Loucy (cell line): Measurements from ENCODE around the gene TRPM6.

Experiments used
- H2AFZ ChIP-seq: fragments of 200-600 bp; sonication (generic); 2 replicates; pipeline ENCODE4 v1.6.0; 2016; ENCODE audit warnings: antibody characterized with exemption, mild to moderate bottlenecking, low read length, moderate library complexity
- H3F3A ChIP-seq: fragments of 200-600 bp; 2 replicates; pipeline ENCODE4 v1.6.0; 2016; ENCODE audit warnings: antibody characterized with exemption, low read depth, mild to moderate bottlenecking
- H3K27me3 ChIP-seq: fragments of 200-600 bp; sonication (generic); 2 replicates; pipeline ENCODE4 v1.6.1; 2014; ENCODE audit warnings: low read length, mild to moderate bottlenecking; ENCODE audit not compliant: insufficient read depth, poor library complexity, severe bottlenecking
- H3K36me3 ChIP-seq: fragments of 200-600 bp; sonication (generic); 2 replicates; pipeline ENCODE4 v1.6.1; 2016; ENCODE audit warnings: low read length; ENCODE audit not compliant: insufficient read depth
- H3K4me1 ChIP-seq: fragments of 200-600 bp; sonication (generic); 2 replicates; pipeline ENCODE4 v1.5.1; 2014; ENCODE audit warnings: low read length, mild to moderate bottlenecking; ENCODE audit not compliant: insufficient read depth, poor library complexity, severe bottlenecking
- H3K4me2 ChIP-seq: fragments of 200-600 bp; sonication (generic); 2 replicates; pipeline ENCODE4 v1.6.0; 2014; ENCODE audit warnings: antibody characterized with exemption, low read length, low read depth, mild to moderate bottlenecking; ENCODE audit not compliant: poor library complexity, severe bottlenecking
- H3K4me3 ChIP-seq: fragments of 200-600 bp; sonication (generic); 2 replicates; pipeline ENCODE4 v1.5.1; 2014; ENCODE audit warnings: low read length, mild to moderate bottlenecking, mixed read lengths; ENCODE audit not compliant: poor library complexity, severe bottlenecking
- H3K79me2 ChIP-seq: fragments of 200-600 bp; sonication (generic); 2 replicates; pipeline ENCODE4 v1.6.1; 2014; ENCODE audit warnings: low read length; ENCODE audit not compliant: insufficient read depth
- H3K9ac ChIP-seq: fragments of 200-600 bp; sonication (generic); 2 replicates; pipeline ENCODE4 v1.6.0; 2014; ENCODE audit warnings: mild to moderate bottlenecking, low read depth, low read length, moderate library complexity; ENCODE audit not compliant: poor library complexity, severe bottlenecking
- H3K9me2 ChIP-seq: fragments of 200-600 bp; sonication (generic); replicated peaks from 2 replicates; pipeline ENCODE4 v1.6.1; 2016; ENCODE audit warnings: low read depth, low read length, mixed read lengths
- H3K9me3 ChIP-seq: fragments of 200-600 bp; sonication (generic); 2 replicates; pipeline ENCODE4 v1.6.1; 2014; ENCODE audit warnings: mild to moderate bottlenecking, antibody characterized with exemption, low read length, low read depth; ENCODE audit not compliant: insufficient read depth
- H4K20me1 ChIP-seq: fragments of 200-600 bp; sonication (generic); 2 replicates; pipeline ENCODE4 v1.6.0; 2014; ENCODE audit warnings: antibody characterized with exemption, low read length, mild to moderate bottlenecking; ENCODE audit not compliant: insufficient read depth, poor library complexity, severe bottlenecking
- EZH2phosphoT487 ChIP-seq: fragments of 200-600 bp; IDR thresholded peaks from 2 replicates; pipeline ENCODE4 v1.6.1; 2018; ENCODE audit warnings: antibody characterized with exemption, mild to moderate bottlenecking, moderate library complexity, borderline replicate concordance
- TF ChIP-seq, protein P1 (sequence below): fragments of 200-600 bp; sonication (generic); conservative IDR thresholded peaks from 2 replicates; pipeline ENCODE4 v1.5.1; 2014; ENCODE audit warnings: mild to moderate bottlenecking, antibody characterized with exemption, low read length

The TRPM6 gene

DNA sequence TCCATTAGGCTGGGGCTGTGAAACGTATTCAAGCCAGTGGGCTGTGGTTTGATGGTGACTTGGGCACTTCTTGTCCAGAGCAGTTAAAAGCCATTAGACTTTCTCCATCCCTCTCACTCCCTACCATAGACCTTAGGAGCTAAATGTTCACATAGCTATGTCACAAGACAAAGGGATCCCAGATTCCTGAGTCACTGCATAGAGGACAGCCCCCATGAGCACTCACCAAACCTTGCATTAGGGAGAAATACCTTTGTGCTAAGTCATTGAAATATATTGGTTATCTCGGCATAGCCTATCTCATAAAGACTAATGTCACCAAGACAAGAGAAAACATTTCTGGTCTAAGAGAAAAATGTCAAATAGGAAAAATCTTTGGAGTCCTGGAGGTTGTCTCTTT lies 104.3 kb downstream of the TRPM6 start:
- TF ChIP-seq, protein P1, sequence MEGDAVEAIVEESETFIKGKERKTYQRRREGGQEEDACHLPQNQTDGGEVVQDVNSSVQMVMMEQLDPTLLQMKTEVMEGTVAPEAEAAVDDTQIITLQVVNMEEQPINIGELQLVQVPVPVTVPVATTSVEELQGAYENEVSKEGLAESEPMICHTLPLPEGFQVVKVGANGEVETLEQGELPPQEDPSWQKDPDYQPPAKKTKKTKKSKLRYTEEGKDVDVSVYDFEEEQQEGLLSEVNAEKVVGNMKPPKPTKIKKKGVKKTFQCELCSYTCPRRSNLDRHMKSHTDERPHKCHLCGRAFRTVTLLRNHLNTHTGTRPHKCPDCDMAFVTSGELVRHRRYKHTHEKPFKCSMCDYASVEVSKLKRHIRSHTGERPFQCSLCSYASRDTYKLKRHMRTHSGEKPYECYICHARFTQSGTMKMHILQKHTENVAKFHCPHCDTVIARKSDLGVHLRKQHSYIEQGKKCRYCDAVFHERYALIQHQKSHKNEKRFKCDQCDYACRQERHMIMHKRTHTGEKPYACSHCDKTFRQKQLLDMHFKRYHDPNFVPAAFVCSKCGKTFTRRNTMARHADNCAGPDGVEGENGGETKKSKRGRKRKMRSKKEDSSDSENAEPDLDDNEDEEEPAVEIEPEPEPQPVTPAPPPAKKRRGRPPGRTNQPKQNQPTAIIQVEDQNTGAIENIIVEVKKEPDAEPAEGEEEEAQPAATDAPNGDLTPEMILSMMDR, result no peak
- no peak for TF ChIP-seq EZH2phosphoT487
- Histone ChIP-seq H3K36me3 (no peaks in the 10 kb centered on the region), H3K79me2 (no peaks in the 10 kb centered on the region), H3K9ac (no peak overlapping the region), H3K27me3 (no peaks in the 10 kb centered on the region), H3K4me1 (no peaks in the 10 kb centered on the region), H3F3A (no peaks in the 10 kb centered on the region), H3K9me3 (no peaks in the 10 kb centered on the region), H4K20me1 (no peaks in the 10 kb centered on the region), H3K4me2 (no peak overlapping the region), H2AFZ (no peak overlapping the region), H3K9me2 (no peaks in the 10 kb centered on the region), H3K4me3 (no peak overlapping the region)

DNA sequence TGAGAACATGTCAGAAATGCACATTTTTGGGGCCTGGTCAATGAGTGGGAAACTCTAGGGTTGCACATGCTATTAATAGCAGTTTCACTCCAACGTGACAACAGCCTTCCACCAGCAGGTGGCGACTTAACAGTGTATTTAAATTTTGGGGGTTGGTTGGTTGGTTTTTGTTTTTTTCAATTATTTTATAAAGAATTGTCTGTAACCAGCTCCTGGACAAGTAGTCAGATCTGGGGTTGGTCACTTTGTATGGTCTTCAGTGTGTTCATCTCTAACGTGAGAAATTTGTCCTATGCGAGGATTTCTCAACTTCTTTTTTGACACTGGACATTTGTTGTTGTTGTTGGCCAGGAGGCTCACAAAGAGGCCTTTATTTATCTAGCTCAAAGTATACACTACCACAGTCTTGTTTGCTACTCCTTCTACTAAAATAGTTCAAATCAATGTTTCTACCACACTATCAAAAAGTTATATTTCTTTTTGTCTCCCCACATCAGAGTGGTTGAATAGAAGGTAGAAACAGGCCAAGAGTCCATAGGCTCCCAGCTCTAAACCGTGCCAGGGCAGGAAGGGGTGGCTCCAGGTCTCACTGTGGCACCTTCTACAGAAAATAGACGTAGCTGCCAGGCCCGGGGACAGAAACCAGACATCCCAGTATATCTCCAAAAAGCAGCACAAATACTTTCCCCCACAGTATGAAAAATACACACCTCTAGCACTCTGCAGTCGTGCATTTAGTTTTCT lies 110.4 kb downstream of the TRPM6 start:
- no peak overlapping the region for H3K4me2 ChIP-seq

DNA sequence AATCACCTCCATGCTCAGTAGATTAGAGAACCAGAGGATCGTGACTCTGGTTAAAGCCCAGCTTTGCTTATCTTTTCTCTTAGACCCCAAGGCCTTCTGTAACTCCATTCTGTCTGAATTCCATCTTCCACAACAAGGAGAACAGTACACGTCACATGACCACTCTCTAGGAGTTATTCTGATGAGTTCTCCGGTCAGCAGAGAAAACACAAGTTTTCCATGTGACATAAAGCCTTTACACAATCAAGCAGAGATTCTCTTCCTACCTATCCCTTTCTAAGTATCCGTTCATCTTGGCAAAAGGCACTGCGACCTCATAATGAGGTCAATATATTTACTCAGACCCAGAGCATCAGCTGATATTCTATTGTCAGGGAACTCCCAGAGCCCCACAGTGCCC lies 112.3 kb downstream of the TRPM6 start:
- no peak overlapping the region for H3K4me3 ChIP-seq
- H4K20me1 ChIP-seq, result no peaks in the 10 kb centered on the region
- no peaks in the 10 kb centered on the region for H3K9me2 ChIP-seq
- no peak overlapping the region for H3K9ac ChIP-seq
- H3K36me3 ChIP-seq, result no peaks in the 10 kb centered on the region
- H3K4me2 ChIP-seq, result no peak overlapping the region
- H3K4me1 ChIP-seq, result no peaks in the 10 kb centered on the region
- H3K9me3 ChIP-seq, result no peaks in the 10 kb centered on the region
- H3K79me2 ChIP-seq, result no peaks in the 10 kb centered on the region
- H3K27me3 ChIP-seq, result no peaks in the 10 kb centered on the region
- no peaks in the 10 kb centered on the region for H3F3A ChIP-seq
- no peak overlapping the region for H2AFZ ChIP-seq
- TF ChIP-seq EZH2phosphoT487, result no peak
- TF ChIP-seq, protein P1, result no peak

More for the DNA sequence above, 110.4 kb downstream of the TRPM6 start:
- H3K79me2 ChIP-seq, result no peaks in the 10 kb centered on the region
- no peaks in the 10 kb centered on the region for H3K4me1 ChIP-seq
- H3K9me3 ChIP-seq, result no peaks in the 10 kb centered on the region
- H3F3A ChIP-seq, result no peaks in the 10 kb centered on the region
- no peaks in the 10 kb centered on the region for H4K20me1 ChIP-seq
- no peak overlapping the region for H3K9ac ChIP-seq
- H2AFZ ChIP-seq, result peak overlapping the region; percentile 42; the same call in 1 of the 2 replicates
- H3K4me3 ChIP-seq, result no peak overlapping the region
- no peaks in the 10 kb centered on the region for H3K27me3 ChIP-seq
- TF ChIP-seq EZH2phosphoT487, result no peak
- TF ChIP-seq, protein P1, result peak; percentile 84
- no peaks in the 10 kb centered on the region for H3K36me3 ChIP-seq
- no peaks in the 10 kb centered on the region for H3K9me2 ChIP-seq
